Measurements from ENCODE around the gene CYB5R3.

The CYB5R3 gene

GRCh38 chr22:42649246-42650099, at the start of gene CYB5R3:
TSS of gene CYB5R3 (minus strand) at chr22:42649392. CDS start at chr22:42649315, 77 bp downstream.
- DNase-seq (ENCODE audit: low read depth in 1 of 2, low spot score in 1 of 2): peak; percentile 49 to 63

GRCh38 chr22:42697542-42698013, 48.4 kb upstream of the CYB5R3 start:
- DNase-seq (ENCODE audit: low read depth in 1 of 2, low spot score in 1 of 2): no peak

- DNase-seq (ENCODE audit: low read depth in 1 of 2, low spot score in 1 of 2): no peak
Observed at GRCh38 chr22:42696331-42696967, 47.3 kb upstream of the CYB5R3 start.

- no peak for DNase-seq (ENCODE audit: low read depth in 1 of 2, low spot score in 1 of 2)
Observed at GRCh38 chr22:42695294-42695693, 46.1 kb upstream of the CYB5R3 start.

- no peak for DNase-seq (ENCODE audit: low read depth in 1 of 2, low spot score in 1 of 2)
Observed at GRCh38 chr22:42693763-42694683, 44.8 kb upstream of the CYB5R3 start.

GRCh38 chr22:42693055-42693762, 44.0 kb upstream of the CYB5R3 start:
- no peak for DNase-seq (ENCODE audit: low read depth in 1 of 2, low spot score in 1 of 2)

GRCh38 chr22:42692239-42693054, 43.3 kb upstream of the CYB5R3 start:
- no peak for DNase-seq (ENCODE audit: low read depth in 1 of 2, low spot score in 1 of 2)

GRCh38 chr22:42691440-42691839, 42.2 kb upstream of the CYB5R3 start:
- no peak for DNase-seq (ENCODE audit: low read depth in 1 of 2, low spot score in 1 of 2)

GRCh38 chr22:42688241-42689211, 39.3 kb upstream of the CYB5R3 start:
- no peak for DNase-seq (ENCODE audit: low read depth in 1 of 2, low spot score in 1 of 2)

- no peak for DNase-seq (ENCODE audit: low read depth in 1 of 2, low spot score in 1 of 2)
Observed at GRCh38 chr22:42686756-42687491, 37.7 kb upstream of the CYB5R3 start.

- DNase-seq (ENCODE audit: low read depth in 1 of 2, low spot score in 1 of 2): no peak
Observed at GRCh38 chr22:42685941-42686653, 36.9 kb upstream of the CYB5R3 start.

- no peak for DNase-seq (ENCODE audit: low read depth in 1 of 2, low spot score in 1 of 2)
Observed at GRCh38 chr22:42684462-42685195, 35.4 kb upstream of the CYB5R3 start.

GRCh38 chr22:42683578-42684283, 34.5 kb upstream of the CYB5R3 start:
- DNase-seq (ENCODE audit: low read depth in 1 of 2, low spot score in 1 of 2): no peak

GRCh38 chr22:42682113-42682851, 33.1 kb upstream of the CYB5R3 start:
- DNase-seq (ENCODE audit: low read depth in 1 of 2, low spot score in 1 of 2): no peak

GRCh38 chr22:42680648-42681047, 31.5 kb upstream of the CYB5R3 start:
- no peak for DNase-seq (ENCODE audit: low read depth in 1 of 2, low spot score in 1 of 2)

All from activated T-helper 1 cell treated with anti-CD3 and anti-CD28 coated beads, Interleukin-2, amount 50 U/mL, for 16 hours (primary cell).